Neuronal stem cell (in vitro differentiated cells): ENCODE results near the gene CCDC149. TPM values are rescaled to one million over a fixed set of nuclear protein-coding genes. Genes with fewer than 3 reads are reported as not detected.

Experiments used
- small RNA-seq: library from polyadenylated mRNA; stranded (forward); fragments of <200 nt; extraction: miRNeasy Mini kit (QIAGEN cat#:217004); gene quantifications from one replicate; pipeline ENCODE3, GENCODE V24; 2013; ENCODE audit not compliant: insufficient read depth

CCDC149 gene

Small RNAs within 50 kb of the gene (small RNA-seq; reads per million reads assigned to genes)
- not detected for gene AC006390.1
